KOPT-K1 (cell line): ENCODE data around the gene NEK10.

Source experiments
- H3K27ac ChIP-seq: fragments of 200-600 bp; sonication (generic); 2 replicates; pipeline ENCODE4 v1.5.1; 2016; ENCODE audit warnings: antibody characterized with exemption, mild to moderate bottlenecking, low read depth, low read length; ENCODE audit not compliant: poor library complexity, severe bottlenecking
- H3K36me3 ChIP-seq: fragments of 200-600 bp; sonication (generic); 2 replicates; pipeline ENCODE4 v1.5.1; 2017; ENCODE audit warnings: antibody characterized with exemption, mild to moderate bottlenecking, low read length, moderate library complexity; ENCODE audit not compliant: insufficient read depth
- H3K9me3 ChIP-seq: fragments of 200-600 bp; sonication (generic); 2 replicates; pipeline ENCODE4 v1.5.1; 2017; ENCODE audit warnings: antibody characterized with exemption, low read length, mild to moderate bottlenecking; ENCODE audit not compliant: insufficient read depth, poor library complexity, severe bottlenecking

The NEK10 gene

DNA sequence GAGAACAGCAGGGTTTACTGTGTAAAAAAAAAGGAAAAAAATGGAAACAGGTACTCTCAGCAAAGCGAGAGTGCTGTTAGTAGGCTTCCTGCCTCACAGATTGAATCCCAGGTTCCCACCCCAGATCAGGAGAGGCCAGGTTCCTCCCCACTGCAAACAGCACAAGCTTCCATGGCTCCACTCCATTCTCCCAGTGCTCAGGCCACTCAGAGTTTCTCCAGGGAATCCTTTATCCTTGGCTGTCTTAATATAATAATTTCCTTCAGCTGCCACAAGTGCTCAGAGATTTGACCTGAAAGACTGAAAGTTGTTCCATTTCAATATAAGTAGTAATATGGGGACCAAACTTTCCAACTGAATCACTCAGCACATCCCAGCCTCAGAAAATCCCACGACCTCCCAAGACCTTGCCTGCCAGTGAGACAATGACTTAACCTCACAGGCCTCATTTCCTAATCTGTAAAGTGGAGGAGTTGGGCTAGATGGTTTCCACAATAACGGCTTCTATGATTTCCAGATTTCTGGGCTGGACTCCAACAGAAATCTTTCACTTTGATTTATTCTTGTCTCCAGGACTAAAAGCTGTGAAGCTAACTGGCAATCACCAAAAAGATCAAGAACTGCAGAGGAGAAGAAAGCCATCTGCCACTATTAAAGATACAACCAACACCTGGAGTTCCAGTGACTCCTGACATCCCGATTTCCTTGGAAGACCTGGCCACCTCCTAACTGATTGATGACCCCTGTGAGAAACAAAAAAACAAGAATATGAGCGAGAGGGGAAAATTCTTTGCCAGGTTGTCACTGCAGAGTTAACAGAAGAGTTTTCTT, 289.5 kb downstream of the NEK10 start:
- Histone ChIP-seq H3K36me3 (no peaks in the 10 kb centered on the region), H3K9me3 (no peaks in the 10 kb centered on the region), H3K27ac (no peak overlapping the region)

DNA sequence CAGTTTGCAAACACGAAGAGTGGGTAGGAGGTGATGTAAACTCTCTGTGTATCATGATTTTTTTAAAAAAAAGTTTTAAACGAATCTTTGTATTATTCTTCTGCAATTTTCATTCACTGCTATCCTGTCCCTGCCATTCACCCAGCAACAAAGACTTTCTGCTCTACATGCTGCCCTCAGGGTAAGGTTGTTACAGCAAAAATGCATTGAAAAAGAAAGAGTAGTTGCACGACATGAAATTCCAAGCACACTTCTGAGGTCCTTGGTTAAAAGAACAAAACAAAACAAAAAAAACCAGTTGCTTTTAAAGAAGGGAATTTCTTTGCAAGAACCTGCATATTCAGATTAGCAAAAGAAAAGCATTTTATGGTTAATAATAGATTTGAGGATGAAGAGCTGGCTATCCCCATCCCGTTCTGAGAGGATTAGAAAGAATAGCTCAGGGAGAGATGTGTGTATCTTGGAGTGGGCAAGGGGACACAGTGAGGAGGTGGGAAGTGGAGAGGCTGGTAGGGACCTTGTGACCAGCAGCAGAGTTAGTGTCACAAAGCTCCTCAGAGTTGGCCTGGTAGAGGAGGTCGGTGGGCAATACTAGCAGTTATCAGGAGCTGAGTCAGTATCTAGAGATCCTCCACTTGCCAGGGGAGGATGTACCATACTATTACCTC, 290.8 kb downstream of the NEK10 start:
- Histone ChIP-seq H3K27ac (no peak overlapping the region), H3K36me3 (no peaks in the 10 kb centered on the region), H3K9me3 (no peaks in the 10 kb centered on the region)

GRCh38 chr3:27076815-27077630, 292.2 kb downstream of the NEK10 start:
- Histone ChIP-seq H3K9me3 (no peaks in the 10 kb centered on the region), H3K36me3 (no peaks in the 10 kb centered on the region), H3K27ac (no peak overlapping the region)

DNA sequence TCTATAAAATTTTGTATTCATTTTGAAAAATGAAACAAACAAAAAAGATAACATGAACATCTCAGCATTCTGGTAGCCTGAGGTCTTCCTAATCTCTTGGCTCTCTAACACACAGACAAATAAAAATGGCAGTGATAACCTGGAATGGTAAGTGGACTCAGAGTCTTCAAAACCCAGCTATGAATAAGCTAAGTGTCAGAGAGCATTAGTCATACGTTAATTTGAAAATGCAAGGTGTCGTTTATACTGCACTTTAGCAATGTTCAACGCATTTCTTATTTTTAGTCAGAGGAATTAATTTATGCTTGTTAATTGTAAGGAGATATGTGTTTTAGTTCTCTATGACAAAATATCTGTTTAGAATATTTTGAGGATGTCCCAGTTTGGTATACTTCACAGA, 294.3 kb downstream of the NEK10 start:
- Histone ChIP-seq H3K9me3 (no peaks in the 10 kb centered on the region), H3K36me3 (no peaks in the 10 kb centered on the region), H3K27ac (no peak overlapping the region)

GRCh38 chr3:27073912-27074311, 295.3 kb downstream of the NEK10 start:
- no peaks in the 10 kb centered on the region for H3K9me3 ChIP-seq
- H3K27ac ChIP-seq: no peak overlapping the region
- H3K36me3 ChIP-seq: no peaks in the 10 kb centered on the region

GRCh38 chr3:27072810-27073651, 296.2 kb downstream of the NEK10 start:
- no peaks in the 10 kb centered on the region for H3K9me3 ChIP-seq
- no peaks in the 10 kb centered on the region for H3K36me3 ChIP-seq
- H3K27ac ChIP-seq: no peak overlapping the region

DNA sequence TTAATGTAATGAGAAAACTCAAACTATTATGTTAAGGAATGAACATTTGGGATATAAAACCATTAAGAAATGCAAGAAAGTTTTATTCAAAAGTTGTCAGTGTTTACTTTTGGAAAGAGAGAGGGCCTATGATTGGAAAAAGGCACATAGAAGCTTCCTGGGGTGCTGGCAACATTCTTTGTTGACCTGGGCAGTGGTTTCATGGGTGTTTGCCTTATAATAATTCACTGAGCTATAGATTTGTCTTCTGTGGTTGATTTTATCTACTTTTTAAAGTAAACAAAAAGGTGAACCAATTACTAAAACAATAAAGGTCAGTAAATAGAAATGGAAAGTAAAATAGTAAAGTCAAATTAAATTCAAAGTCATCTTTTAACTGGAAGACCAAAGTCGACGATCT, 308.8 kb downstream of the NEK10 start:
- no peak overlapping the region for H3K27ac ChIP-seq
- no peaks in the 10 kb centered on the region for H3K36me3 ChIP-seq
- no peaks in the 10 kb centered on the region for H3K9me3 ChIP-seq
